CD4-positive, alpha-beta T cell treated with Interleukin-17A for 4 hours (primary cell): ENCODE measurements around the gene MYH7.
A peak's percentile ranks its signal among the peaks of the same experiment; 100 is the strongest.

ENCODE experiments used
- DNase-seq: peaks from one replicate; pipeline ENCODE4 v3.0.0-alpha.2; 2020; ENCODE audit warnings: mixed read lengths

MYH7 gene

DNA sequence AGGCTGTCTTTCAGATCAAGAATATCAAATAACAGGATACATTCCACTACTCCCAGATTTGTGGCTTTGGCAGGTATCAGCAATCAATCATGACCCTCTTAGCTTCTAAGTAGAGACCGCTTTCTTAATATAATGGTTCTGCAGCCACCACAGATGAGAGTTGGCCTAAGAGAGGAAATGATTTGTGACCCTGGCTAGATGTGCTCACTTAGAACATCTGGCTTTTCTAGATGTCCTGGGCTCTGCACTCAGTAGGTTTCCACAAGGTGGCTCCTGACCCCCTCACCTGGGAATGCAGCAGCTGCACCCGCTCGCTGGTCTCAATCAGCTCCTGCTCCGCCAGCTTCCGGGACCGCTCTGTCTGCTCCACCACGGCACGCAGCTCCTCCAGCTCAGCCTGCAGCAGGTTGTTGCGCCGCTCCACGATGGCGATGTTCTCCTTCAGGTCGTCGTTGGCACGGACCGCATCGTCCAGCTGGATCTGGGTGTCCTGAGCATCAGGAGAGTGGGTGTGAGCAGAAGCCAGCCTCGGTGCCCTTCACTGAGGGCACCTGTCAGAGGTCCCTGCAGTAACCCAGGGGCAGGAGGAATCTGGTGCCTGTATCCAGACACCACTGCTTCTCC lies 49.7 kb downstream of the MYH7 start:
- DNase-seq: no peak

DNA sequence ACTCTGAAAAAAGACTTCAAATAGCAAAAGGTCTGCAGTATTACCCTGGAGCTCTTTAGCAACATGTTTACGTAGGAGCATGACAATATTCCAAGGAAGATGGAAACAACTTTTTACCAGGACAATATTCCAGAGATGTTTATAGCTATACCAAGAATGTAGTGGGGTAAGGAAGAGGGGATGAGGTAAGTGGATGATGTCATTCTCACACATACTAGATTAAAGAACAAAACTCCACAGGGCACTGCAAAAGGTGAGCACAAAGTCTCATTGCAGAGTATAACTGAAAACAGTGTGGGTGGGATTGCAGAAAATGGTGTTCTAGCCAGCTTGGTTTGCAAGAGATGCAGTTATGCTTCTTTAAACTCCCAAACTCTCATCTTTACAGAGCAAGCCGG lies 50.2 kb downstream of the MYH7 start:
- no peak for DNase-seq

DNA sequence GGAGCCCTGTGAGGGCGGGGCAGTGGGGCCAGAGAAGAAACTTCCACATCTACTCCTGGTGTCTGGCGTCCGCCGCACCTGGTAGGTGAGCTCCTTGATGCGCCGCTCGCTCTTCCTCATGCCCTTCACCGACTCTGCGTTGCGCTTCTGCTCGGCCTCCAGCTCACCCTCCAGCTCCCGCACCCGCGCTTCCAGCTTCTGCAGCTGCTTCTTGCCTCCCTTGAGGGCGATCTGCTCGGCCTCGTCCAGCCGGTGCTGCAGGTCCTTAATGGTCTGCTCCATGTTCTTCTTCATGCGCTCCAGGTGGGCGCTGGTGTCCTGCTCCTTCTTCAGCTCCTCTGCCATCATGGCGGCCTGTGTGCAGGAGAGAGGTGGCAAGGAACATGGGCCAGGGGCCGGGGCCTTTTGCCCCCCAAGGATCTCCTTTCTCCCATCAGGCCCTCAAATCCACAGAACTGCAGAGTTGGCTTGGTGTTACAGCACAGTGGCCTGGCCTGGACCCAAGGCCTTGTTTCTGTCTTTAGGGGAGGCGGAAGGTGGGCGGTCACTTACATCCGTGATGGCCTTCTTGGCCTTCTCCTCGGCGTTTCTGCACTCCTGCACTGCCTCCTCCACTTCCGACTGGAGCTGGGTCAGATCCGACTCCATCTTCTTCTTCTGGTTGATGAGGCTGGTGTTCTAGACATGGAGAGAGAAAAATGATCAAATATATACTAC lies 50.9 kb downstream of the MYH7 start:
- DNase-seq: no peak

DNA sequence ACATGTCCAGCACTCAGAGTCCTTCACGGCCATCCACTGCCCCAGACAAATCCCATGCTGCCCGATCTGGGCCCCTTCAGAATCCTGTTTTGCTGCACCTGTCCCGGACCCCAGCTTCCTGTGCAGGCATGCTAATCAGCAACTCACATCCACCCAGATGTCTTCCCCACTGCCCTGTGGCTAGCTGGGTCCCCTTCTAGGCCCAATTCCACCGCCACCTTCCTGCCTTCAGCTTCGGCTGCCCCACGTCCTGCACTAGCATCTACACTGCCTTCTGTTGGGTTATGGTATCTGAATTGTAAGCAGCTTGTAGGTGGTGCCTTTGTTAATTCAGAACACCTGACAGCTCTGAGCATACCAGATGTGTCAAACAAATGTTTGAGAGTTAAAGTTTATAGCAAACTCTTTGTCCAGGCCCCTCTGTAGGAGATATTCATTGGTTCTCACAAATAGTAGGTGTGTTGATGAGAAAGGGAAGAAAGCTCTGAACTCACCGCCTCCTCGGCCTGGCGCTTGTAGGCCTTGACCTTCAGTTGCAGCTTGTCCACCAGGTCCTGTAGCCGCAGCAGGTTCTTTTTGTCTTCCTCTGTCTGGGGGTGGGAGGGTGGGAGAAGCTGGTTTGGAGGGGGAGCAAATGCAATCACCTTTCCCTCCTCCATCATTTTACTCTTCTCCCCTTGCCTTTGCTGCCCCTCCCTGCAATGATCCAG lies 52.6 kb downstream of the MYH7 start:
- DNase-seq: no peak

GRCh38 chr14:23382276-23382675 lies 53.2 kb downstream of the MYH7 start:
- DNase-seq: no peak

- DNase-seq: no peak
Measured at GRCh38 chr14:23381871-23382270, 53.6 kb downstream of the MYH7 start.

GRCh38 chr14:23380976-23381375 lies 54.5 kb downstream of the MYH7 start:
- DNase-seq: no peak

DNA sequence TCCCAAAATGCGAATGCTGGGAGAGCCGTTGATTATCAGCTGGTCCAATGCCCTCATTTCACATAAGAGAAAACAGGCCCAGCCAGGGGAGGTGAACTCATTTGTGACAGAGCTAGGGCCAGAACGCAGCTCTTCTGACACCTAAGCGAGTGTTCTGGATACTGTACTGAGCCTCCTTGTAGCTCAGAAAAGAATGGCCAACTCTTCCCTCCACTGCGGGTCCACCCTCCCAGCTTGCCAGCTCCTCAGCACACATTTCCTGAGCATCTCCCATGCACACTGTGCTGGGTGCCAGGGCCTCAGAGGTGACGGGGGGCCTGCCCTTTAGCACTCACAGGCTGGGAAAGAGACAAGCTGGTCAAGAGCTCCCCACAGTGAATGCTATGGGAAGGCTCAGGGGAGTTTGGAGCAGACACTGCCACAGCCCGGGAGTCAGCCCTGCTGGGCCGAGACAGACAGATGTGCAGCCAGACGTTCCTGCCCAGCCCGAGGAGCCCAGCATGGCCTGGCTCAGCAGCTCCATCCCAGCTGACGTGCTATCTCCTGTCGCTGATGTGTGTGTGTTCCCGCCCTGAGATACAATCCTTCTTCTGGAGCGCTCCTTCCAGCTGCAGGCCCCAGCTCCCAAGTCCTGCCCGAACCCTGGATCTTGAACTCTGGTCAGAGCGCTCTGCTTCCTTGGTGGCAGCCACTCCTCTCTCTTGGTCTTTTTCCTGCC lies 55.1 kb downstream of the MYH7 start:
- no peak for DNase-seq

DNA sequence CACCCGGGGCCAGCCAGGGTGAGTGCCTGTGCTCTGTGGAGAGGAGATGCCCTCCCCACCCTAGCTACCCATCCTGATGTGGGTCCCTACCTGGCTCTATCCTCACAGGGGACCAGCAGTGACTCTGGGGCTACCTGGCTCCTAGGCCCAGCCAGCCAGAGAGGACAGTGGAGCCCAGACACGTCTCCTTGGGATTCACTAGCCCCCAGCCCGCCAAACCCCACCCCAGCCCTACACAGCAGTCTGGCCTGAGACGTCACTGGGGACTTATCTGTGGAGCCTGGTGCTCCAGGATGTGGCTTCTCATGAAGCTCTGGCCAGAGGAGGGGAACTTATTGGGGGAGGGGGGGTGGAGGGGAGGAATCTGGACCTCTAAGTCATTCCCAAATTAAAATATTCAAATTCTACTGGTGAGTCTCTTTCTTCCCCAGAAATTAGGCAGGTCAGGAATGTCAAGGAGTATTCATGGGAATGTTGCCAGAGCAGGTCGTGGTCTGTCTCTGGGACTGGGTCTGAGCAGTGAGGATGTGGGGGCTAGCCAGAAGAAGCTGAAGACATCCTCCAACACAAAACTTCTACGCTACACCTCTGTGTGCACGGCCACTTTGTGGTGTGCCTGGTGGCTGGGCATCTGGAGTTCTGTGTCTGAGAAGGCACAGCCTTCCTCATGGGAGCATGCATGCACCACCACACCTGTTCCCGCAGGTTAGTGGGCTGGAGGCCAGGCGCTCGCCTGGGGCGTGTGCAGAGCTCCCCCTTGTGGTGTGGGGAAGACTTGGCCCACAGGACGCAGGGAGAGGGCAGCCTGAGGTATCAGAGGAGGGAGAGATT lies 55.9 kb downstream of the MYH7 start:
- DNase-seq: peak; percentile 82

DNA sequence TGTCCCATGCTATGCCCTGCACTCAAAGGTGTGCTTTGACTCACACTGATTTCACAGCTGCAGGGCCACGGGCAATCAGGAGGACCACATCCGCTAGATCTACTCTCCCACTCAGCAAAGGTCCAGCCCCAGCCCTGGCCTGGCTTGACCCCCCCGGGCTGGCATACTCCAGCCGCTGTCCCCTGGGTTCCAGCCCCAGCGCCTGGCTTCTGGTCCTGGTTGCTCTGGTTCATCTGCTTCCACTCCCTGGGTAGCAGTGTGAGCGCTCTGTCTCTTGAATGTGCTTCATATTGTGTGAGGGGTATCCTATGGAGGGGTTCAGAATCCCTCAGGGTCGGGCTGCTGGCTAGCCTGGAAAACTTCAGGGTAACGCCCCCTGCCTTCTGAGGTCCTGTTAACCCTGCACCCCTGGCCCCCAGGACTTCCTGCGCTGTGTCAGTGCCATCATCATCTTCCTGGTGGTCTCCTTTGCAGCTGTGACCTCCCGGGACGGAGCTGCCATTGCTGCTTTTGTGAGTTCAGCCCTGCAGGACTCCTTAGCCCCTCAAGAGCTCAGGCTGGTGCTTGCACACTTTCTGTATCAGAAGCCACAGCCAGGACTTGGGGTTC lies 56.7 kb downstream of the MYH7 start:
- DNase-seq: no peak

DNA sequence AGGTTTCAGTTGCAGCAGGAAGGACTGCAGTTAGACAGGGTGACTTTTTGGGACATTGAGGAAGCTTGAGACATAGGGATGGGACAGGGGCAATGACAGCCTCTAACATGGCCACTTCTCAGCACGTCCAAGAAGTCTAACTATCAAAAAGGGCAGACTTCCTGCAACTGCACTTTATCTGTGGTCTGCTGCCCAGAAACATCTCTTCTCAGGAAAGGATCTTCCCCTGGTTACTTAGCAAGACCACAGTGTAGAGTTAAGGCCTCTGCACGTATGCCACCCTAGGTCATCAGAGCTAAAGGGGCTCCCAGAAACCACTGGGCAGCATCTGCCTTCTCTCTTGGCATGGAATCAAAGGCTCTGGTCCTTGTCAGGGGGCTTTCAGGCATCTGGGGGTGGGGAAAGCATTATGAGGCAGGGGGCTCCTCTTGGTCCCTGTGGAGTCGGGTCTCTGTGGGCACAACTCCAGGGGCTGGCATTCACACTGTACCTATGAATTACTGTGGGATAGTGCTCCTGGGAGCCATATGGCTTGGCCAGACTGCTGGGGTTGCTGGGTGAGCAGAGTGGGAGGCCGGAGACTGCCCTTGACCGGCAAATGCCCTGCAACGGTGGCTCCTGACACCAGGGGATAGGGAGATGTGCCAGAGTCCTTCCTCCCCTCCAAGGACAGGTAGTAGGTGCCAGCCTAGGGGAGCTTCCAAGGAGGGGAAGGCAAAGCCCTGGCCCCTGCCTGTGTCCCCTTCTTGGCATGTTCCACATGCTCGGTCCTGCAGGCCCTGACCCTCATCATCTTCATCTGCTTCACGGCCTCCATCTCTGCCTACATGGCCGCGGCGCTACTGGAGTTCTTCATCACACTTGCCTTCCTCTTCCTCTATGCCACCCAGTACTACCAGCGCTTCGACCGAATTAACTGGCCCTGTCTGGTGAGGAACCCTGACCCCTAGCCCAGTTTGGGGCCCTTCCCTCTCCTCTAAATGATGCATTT lies 57.6 kb downstream of the MYH7 start:
- no peak for DNase-seq

GRCh38 chr14:23377198-23377550 lies 58.3 kb downstream of the MYH7 start:
- no peak for DNase-seq

GRCh38 chr14:23376482-23377197 lies 58.8 kb downstream of the MYH7 start, which contains the start of gene CMTM5:
Gene CMTM5, plus strand, starts transcription at chr14:23377046. Its CDS starts 206 bp downstream, at chr14:23377252.
- no peak for DNase-seq

DNA sequence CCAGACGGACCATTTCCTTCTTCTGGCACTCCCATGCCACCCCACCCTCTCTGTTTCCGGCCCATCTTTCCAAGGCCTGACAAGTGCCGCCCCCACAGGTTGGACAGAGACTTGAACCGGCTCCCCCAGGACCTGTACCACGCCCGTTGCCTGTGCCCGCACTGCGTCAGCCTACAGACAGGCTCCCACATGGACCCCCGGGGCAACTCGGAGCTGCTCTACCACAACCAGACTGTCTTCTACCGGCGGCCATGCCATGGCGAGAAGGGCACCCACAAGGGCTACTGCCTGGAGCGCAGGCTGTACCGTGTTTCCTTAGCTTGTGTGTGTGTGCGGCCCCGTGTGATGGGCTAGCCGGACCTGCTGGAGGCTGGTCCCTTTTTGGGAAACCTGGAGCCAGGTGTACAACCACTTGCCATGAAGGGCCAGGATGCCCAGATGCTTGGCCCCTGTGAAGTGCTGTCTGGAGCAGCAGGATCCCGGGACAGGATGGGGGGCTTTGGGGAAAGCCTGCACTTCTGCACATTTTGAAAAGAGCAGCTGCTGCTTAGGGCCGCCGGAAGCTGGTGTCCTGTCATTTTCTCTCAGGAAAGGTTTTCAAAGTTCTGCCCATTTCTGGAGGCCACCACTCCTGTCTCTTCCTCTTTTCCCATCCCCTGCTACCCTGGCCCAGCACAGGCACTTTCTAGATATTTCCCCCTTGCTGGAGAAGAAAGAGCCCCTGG lies 59.8 kb downstream of the MYH7 start:
- no peak for DNase-seq

DNA sequence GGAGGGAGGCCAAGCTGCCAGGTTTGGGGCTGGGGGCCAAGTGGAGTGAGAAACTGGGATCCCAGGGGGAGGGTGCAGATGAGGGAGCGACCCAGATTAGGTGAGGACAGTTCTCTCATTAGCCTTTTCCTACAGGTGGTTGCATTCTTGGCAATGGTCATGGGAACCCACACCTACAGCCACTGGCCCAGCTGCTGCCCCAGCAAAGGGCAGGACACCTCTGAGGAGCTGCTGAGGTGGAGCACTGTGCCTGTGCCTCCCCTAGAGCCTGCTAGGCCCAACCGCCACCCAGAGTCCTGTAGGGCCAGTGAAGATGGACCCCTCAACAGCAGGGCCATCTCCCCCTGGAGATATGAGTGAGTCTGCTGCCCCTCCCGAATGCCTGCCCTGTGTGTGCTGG lies 62.4 kb downstream of the MYH7 start:
- DNase-seq: no peak

DNA sequence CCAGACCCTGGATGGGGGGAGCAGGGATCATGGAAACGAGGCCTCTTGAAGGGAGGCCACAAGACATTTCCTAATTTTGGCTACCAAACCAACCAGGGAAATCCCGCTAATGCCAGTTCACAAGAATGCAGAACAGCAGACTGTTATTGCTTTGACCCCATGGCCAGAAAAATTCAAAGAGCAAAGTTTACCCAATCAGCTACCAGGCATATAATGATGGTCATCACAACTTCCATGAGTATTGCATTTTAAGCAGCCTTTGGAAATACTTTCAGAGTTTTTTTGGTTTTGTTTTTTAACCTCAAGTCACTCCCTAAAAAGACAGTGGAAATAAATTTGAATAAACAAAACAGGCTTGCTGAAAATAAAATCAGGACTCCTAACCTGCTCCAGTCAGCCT lies 63.0 kb downstream of the MYH7 start, which contains the start of gene IL25:
IL25 (plus strand) TSS at position 301 of the 400 bp plus-strand sequence.
- DNase-seq: no peak

DNA sequence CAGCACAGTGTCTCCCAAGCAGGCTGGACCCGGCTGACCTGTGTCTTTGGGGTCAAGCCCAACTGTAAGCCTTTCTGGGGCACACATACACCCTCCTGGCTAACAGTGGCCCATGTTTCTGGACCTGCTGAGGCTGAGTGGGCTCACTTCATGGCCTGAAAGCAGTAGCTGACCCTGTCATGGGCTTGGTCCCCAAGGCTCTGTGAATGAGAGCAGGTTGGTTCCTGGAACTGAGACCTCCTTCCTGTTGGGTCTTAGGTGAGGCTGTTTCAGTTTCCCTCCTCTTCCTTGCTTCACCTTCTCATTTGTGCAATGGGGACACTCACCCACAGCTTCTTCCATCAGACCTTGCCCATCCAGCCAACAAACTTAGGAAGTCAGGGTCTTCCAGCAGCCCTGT lies 63.6 kb downstream of the MYH7 start:
- DNase-seq: no peak

DNA sequence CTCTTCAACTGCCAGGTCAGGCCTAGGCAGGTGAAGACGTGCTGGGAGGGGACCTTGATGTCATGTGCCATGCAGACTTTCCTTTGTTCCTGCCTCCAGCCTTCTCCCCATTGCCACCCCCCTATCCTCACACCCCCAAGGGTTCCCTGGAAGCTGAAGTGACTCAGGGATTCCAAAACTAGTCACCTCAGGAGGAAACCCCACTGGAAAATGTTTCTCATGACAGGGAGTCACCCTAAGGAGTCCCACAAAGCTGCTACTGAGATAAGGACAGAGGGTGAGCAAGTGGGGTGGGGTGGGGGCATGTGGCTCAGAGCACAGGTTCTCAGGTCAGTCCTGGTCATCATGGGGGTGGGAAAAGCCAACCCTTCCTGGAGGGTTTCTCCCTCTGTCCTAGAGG lies 65.2 kb downstream of the MYH7 start:
- no peak for DNase-seq

DNA sequence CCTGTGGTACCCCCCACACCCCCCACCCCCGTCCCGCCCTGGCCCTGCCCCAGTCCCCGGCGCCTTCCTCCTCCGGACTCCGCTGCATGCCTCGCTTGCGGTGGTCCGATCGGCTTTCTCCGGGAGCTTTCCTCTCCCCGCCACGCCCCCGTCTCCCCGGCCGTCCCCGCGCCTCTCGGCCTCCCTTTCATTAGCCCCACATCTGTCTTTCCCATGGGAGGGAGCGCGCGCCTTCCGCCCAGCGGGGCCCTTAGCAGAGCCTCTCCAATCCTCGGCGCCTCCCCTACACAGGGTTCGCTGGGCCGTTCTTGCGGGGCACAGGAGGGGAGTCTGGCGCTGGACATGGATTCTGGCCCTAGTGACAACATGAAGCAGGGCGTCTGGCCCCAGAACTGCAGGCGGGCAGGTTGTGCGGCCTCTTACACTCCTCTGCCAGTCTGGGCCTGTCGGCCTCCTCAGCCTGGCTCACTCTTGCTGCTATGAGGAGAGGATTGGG lies 69.0 kb downstream of the MYH7 start:
- DNase-seq: no peak
